HG03457 (cell line): Measurements from ENCODE around the gene GTF2IRD1.
"Not testable (repeated sequence)": the region's sequence is repeated elsewhere in the genome, so short reads cannot be mapped to it uniquely, and the experiment has no call there.

Experiments used
- ATAC-seq: cut with Tn5 transposase; IDR thresholded peaks from one replicate; pipeline ENCODE4 v1.9.1; 2021; ENCODE audit warnings: moderate number of reproducible peaks; ENCODE audit not compliant: unreplicated experiment

The GTF2IRD1 gene

GRCh38 chr7:74430409-74430808 lies 23.3 kb upstream of the GTF2IRD1 start:
- ATAC-seq = not testable (repeated sequence)

GRCh38 chr7:74430961-74431466 lies 22.7 kb upstream of the GTF2IRD1 start:
- ATAC-seq = no peak

GRCh38 chr7:74437291-74437571 lies 16.5 kb upstream of the GTF2IRD1 start:
- not testable (repeated sequence) for ATAC-seq

GRCh38 chr7:74438327-74438726 lies 15.4 kb upstream of the GTF2IRD1 start:
- no peak for ATAC-seq

GRCh38 chr7:74439541-74439940 lies 14.2 kb upstream of the GTF2IRD1 start:
- no peak for ATAC-seq

GRCh38 chr7:74440143-74440542 lies 13.6 kb upstream of the GTF2IRD1 start:
- ATAC-seq = not testable (repeated sequence)

- no peak for ATAC-seq
Measured at GRCh38 chr7:74441801-74442200, 11.9 kb upstream of the GTF2IRD1 start.

- no peak for ATAC-seq
Measured at GRCh38 chr7:74443543-74444247, 10.0 kb upstream of the GTF2IRD1 start.

GRCh38 chr7:74449144-74449543 lies 4.6 kb upstream of the GTF2IRD1 start:
- ATAC-seq = no peak

GRCh38 chr7:74449809-74450397 lies 3.8 kb upstream of the GTF2IRD1 start:
- no peak for ATAC-seq

GRCh38 chr7:74452748-74453321 lies 871 bp upstream of the GTF2IRD1 start:
- no peak for ATAC-seq

- no peak for ATAC-seq
Measured at GRCh38 chr7:74454021-74454924, 567 bp downstream of the GTF2IRD1 start.

- no peak for ATAC-seq
Measured at GRCh38 chr7:74454925-74455288, 1.2 kb downstream of the GTF2IRD1 start.

GRCh38 chr7:74455291-74455804 lies 1.6 kb downstream of the GTF2IRD1 start:
- ATAC-seq = no peak

- no peak for ATAC-seq
Measured at GRCh38 chr7:74455928-74456327, 2.2 kb downstream of the GTF2IRD1 start.

GRCh38 chr7:74457007-74457406 lies 3.3 kb downstream of the GTF2IRD1 start:
- ATAC-seq = no peak

GRCh38 chr7:74461970-74462706 lies 8.4 kb downstream of the GTF2IRD1 start:
- no peak for ATAC-seq

GRCh38 chr7:74462707-74463100 lies 9.0 kb downstream of the GTF2IRD1 start:
- ATAC-seq = no peak

- no peak for ATAC-seq
Measured at GRCh38 chr7:74464931-74465886, 11.5 kb downstream of the GTF2IRD1 start.
